Mesendoderm (in vitro differentiated cells): ENCODE results near the gene THG1L.

Experiments used
- DNase-seq: peaks from one replicate; pipeline ENCODE4 v3.0.0; 2013
- H2AK5ac ChIP-seq: 2 replicates; pipeline ENCODE4 v1.6.1; 2013; ENCODE audit warnings: low read length, inconsistent platforms
- H2BK120ac ChIP-seq: 2 replicates; pipeline ENCODE4 v1.6.1; 2013; ENCODE audit warnings: low read depth, mild to moderate bottlenecking, low read length, moderate library complexity, mixed read lengths
- H2BK15ac ChIP-seq: replicated peaks from 2 replicates; pipeline ENCODE4 v1.6.1; 2013; ENCODE audit warnings: low read depth, mild to moderate bottlenecking, moderate library complexity
- H2BK5ac ChIP-seq: 2 replicates; pipeline ENCODE4 v1.6.1; 2013; ENCODE audit warnings: low read length, inconsistent platforms
- H3K18ac ChIP-seq: 2 replicates; pipeline ENCODE4 v1.6.1; 2013; ENCODE audit warnings: mild to moderate bottlenecking, low read length, mixed read lengths
- H3K23ac ChIP-seq: one replicate; pipeline ENCODE4 v1.6.1; 2013; ENCODE audit warnings: low read length
- H3K27ac ChIP-seq: 2 replicates; pipeline ENCODE4 v1.5.1; 2013; ENCODE audit warnings: low read depth, mild to moderate bottlenecking, inconsistent platforms, low read length, moderate library complexity
- H3K27me3 ChIP-seq: 2 replicates; pipeline ENCODE4 v1.6.1; 2013; ENCODE audit warnings: low read length, control low read depth, mild to moderate bottlenecking, inconsistent platforms; ENCODE audit not compliant: insufficient read depth, poor library complexity
- H3K36me3 ChIP-seq: 2 replicates; pipeline ENCODE4 v1.6.1; 2013; ENCODE audit warnings: low read length, inconsistent platforms; ENCODE audit not compliant: control insufficient read depth, insufficient read depth
- H3K4ac ChIP-seq: one replicate; pipeline ENCODE4 v1.6.1; 2013; ENCODE audit warnings: low read depth, mild to moderate bottlenecking, low read length, moderate library complexity
- H3K4me1 ChIP-seq: 2 replicates; pipeline ENCODE4 v1.6.1; 2013; ENCODE audit warnings: low read depth, low read length, inconsistent platforms; ENCODE audit not compliant: control insufficient read depth
- H3K4me2 ChIP-seq: 2 replicates; pipeline ENCODE4 v1.6.1; 2013; ENCODE audit warnings: low read length
- H3K4me3 ChIP-seq: 2 replicates; pipeline ENCODE4 v1.5.1; 2013; ENCODE audit warnings: mild to moderate bottlenecking, low read length
- H3K56ac ChIP-seq: one replicate; pipeline ENCODE4 v1.6.1; 2013; ENCODE audit warnings: low read length
- H3K79me1 ChIP-seq: 2 replicates; pipeline ENCODE4 v1.6.1; 2013; ENCODE audit warnings: low read length, inconsistent platforms
- H3K79me2 ChIP-seq: 2 replicates; pipeline ENCODE4 v1.6.1; 2013; ENCODE audit warnings: mild to moderate bottlenecking, low read length; ENCODE audit not compliant: control insufficient read depth, insufficient read depth
- H3K9ac ChIP-seq: 2 replicates; pipeline ENCODE4 v1.6.1; 2013; ENCODE audit warnings: low read length, inconsistent platforms
- H4K5ac ChIP-seq: one replicate; pipeline ENCODE4 v1.6.1; 2013; ENCODE audit warnings: low read length
- H4K8ac ChIP-seq: one replicate; pipeline ENCODE4 v1.6.1; 2013; ENCODE audit warnings: low read depth, mild to moderate bottlenecking, control low read depth, low read length, moderate library complexity
- WGBS: extraction: QIAGEN DNeasy Blood & Tissue Kit; methylation state at CpG from one replicate; pipeline ENCODE4 v1.1.7; 2013; ENCODE audit warnings: low lambda C conversion rate, missing lambda C conversion rate; ENCODE audit not compliant: insufficient coverage; ENCODE audit errors: extremely low coverage; 5-methylcytosine and 5-hydroxymethylcytosine counted together

The THG1L gene

DNA sequence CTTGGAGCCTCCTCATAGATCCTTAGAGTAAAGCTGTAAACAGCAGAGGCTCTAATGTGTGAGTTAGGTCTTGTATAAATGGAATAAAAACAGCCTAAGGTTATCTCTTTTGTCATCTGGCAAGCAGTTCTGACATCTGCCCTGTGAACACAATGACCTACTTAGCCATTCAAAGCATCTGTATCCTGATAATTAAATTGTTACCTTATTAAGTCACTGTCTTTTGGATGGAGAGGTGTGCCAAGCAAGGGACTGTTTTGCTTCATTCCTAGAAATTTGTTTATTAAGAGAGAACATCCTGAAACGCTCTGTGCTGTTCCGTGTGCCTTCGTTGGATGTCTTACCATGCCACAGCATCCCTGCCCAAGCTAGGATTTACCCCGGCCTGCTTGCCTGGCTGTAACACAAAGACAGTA lies 13.8 kb downstream of the THG1L start:
- no CpG with 5 or more reads among the region's 4 CpGs for WGBS
- Histone ChIP-seq H3K36me3 (no peaks in the 10 kb centered on the region), H3K23ac (no peak overlapping the region), H4K8ac (no peak overlapping the region), H2BK15ac (no peak overlapping the region), H3K4me1 (peaks cover 6% of the 10 kb centered on the region), H3K27ac (no peak overlapping the region), H3K27me3 (no peaks in the 10 kb centered on the region), H2AK5ac (no peak overlapping the region), H3K79me2 (no peaks in the 10 kb centered on the region), H3K4me3 (no peak overlapping the region), H3K18ac (no peak overlapping the region), H3K79me1 (no peaks in the 10 kb centered on the region), H3K56ac (no peak overlapping the region), H2BK5ac (no peak overlapping the region), H2BK120ac (no peak overlapping the region), H4K5ac (no peak overlapping the region), H3K4me2 (no peak overlapping the region), H3K9ac (no peak overlapping the region), H3K4ac (no peak overlapping the region)
- no peak for DNase-seq

DNA sequence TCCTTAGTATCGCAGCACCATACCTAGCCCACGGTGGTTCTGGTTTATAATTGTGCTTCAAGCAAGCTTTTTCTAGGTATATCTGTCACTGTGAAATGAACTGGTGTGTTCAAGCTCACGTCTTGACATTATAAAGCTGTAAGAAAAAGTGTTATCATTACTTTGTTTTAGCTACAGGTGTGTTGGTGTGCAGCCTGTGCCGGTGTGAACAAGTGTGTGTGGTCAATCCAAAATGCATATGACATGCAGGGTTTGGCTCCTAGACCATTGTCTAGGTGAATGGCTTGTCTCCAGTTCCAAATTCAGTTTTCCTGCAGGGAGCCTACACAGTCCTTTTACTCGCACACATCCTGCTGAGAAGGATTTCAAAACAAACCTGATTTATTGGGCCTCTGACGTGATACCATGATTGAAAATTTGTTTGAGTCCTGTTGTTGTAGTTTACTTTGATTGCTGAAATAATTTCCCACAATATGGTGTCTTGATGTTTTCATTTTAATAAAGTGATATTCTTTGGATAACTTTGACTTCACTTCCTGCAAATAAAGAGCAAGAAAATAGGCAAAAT lies 16.0 kb downstream of the THG1L start:
- Histone ChIP-seq H3K56ac (no peak overlapping the region), H3K36me3 (no peaks in the 10 kb centered on the region), H3K79me2 (no peaks in the 10 kb centered on the region), H2BK5ac (no peak overlapping the region), H2BK15ac (no peak overlapping the region), H3K4me3 (no peak overlapping the region), H3K4me2 (no peak overlapping the region), H3K27ac (no peak overlapping the region), H2AK5ac (no peak overlapping the region), H3K18ac (no peak overlapping the region), H3K4ac (no peak overlapping the region), H4K5ac (no peak overlapping the region), H4K8ac (no peak overlapping the region), H2BK120ac (no peak overlapping the region), H3K23ac (no peak overlapping the region), H3K4me1 (peaks cover 6% of the 10 kb centered on the region), H3K9ac (no peak overlapping the region), H3K79me1 (no peaks in the 10 kb centered on the region), H3K27me3 (no peaks in the 10 kb centered on the region)
- no CpG with 5 or more reads among the region's 6 CpGs for WGBS
- DNase-seq, result no peak

DNA sequence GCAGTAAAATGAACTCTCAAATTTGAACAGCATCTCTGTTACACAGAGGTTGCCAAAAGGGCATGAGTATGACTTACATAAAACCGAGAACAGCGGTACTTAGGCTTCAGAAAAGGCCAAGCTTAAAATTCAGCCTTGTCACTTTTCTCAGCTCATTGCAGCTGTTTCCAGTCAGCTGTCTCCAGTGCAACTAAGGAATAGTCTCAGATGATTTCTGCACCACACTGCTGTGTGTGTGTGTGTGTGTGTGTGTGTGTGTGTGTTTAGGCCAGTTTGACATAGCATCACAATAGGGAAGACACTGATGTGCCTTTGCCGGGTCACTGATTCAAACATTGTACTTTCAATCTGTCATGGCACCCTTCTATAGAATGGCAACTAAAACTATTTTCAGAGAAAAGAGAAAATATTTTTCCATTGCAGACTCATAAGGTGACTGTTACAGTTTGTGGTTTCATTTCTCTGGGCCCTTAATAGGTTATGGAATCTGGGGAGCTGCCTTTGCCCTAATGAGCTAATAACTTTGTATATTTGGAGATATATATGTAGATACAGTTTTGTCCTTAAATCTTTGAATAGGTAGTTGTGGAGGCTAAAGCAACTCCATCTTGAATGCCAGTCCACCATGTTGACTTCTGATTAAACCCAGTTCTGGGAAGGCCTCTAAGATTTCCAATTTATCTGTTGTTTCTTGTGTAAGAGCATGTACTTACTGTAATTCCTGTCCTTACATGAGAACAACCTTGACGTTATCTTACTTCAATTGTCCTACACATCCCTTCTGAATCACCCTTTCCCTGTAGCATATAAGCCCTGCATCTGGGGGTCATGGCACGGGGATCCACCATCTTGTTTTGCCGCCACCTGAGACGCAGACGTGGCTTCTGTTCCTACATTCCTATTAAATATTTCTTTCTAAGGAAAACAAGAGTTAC lies 16.8 kb downstream of the THG1L start:
- H2BK15ac ChIP-seq, result no peak overlapping the region
- H2BK120ac ChIP-seq, result no peak overlapping the region
- DNase-seq, result no peak
- no peak overlapping the region for H3K4ac ChIP-seq
- H3K9ac ChIP-seq, result no peak overlapping the region
- no peak overlapping the region for H3K27ac ChIP-seq
- no peak overlapping the region for H4K5ac ChIP-seq
- H4K8ac ChIP-seq, result no peak overlapping the region
- no peaks in the 10 kb centered on the region for H3K36me3 ChIP-seq
- H2AK5ac ChIP-seq, result no peak overlapping the region
- H2BK5ac ChIP-seq, result no peak overlapping the region
- no peaks in the 10 kb centered on the region for H3K79me1 ChIP-seq
- H3K27me3 ChIP-seq, result no peaks in the 10 kb centered on the region
- H3K4me1 ChIP-seq, result peaks cover 6% of the 10 kb centered on the region
- no peak overlapping the region for H3K23ac ChIP-seq
- no peak overlapping the region for H3K4me2 ChIP-seq
- WGBS, result no CpG with 5 or more reads among the region's 8 CpGs
- no peak overlapping the region for H3K4me3 ChIP-seq
- H3K79me2 ChIP-seq, result no peaks in the 10 kb centered on the region
- no peak overlapping the region for H3K18ac ChIP-seq
- no peak overlapping the region for H3K56ac ChIP-seq

GRCh38 chr5:157748760-157749461 lies 17.7 kb downstream of the THG1L start:
- no peak overlapping the region for H4K8ac ChIP-seq
- H3K4me3 ChIP-seq, result no peak overlapping the region
- no peak overlapping the region for H2BK5ac ChIP-seq
- no peak overlapping the region for H3K9ac ChIP-seq
- no peak overlapping the region for H2AK5ac ChIP-seq
- DNase-seq, result no peak
- H3K4me2 ChIP-seq, result no peak overlapping the region
- no peak overlapping the region for H4K5ac ChIP-seq
- H2BK120ac ChIP-seq, result no peak overlapping the region
- no CpG with 5 or more reads among the region's 4 CpGs for WGBS
- H3K79me2 ChIP-seq, result no peaks in the 10 kb centered on the region
- no peak overlapping the region for H3K18ac ChIP-seq
- no peaks in the 10 kb centered on the region for H3K36me3 ChIP-seq
- no peak overlapping the region for H2BK15ac ChIP-seq
- H3K27me3 ChIP-seq, result no peaks in the 10 kb centered on the region
- peaks cover 3% of the 10 kb centered on the region for H3K4me1 ChIP-seq
- H3K79me1 ChIP-seq, result no peaks in the 10 kb centered on the region
- no peak overlapping the region for H3K56ac ChIP-seq
- no peak overlapping the region for H3K4ac ChIP-seq
- no peak overlapping the region for H3K23ac ChIP-seq
- no peak overlapping the region for H3K27ac ChIP-seq

- Histone ChIP-seq H4K8ac (no peak overlapping the region), H3K27me3 (no peaks in the 10 kb centered on the region), H3K36me3 (no peaks in the 10 kb centered on the region), H2AK5ac (no peak overlapping the region), H3K27ac (no peak overlapping the region), H3K79me2 (no peaks in the 10 kb centered on the region), H3K56ac (no peak overlapping the region), H2BK120ac (no peak overlapping the region), H3K4ac (no peak overlapping the region), H3K4me1 (peaks cover 3% of the 10 kb centered on the region), H2BK15ac (no peak overlapping the region), H3K23ac (no peak overlapping the region), H3K9ac (no peak overlapping the region), H3K18ac (no peak overlapping the region), H2BK5ac (no peak overlapping the region), H3K79me1 (no peaks in the 10 kb centered on the region), H4K5ac (no peak overlapping the region), H3K4me3 (no peak overlapping the region), H3K4me2 (no peak overlapping the region)
- no peak for DNase-seq
- no CpG with 5 or more reads among the region's 11 CpGs for WGBS
These were observed 18.2 kb downstream of the THG1L start for GRCh38 chr5:157749462-157749799.
